ENCODE data around the gene LARP4B.

GRCh38 chr10:828191-828590, 103.3 kb downstream of the LARP4B start:
- TF ChIP-seq CTCF (IDR thresholded peaks at IDR 0.05) (no peak), POLR2A (IDR thresholded peaks at IDR 0.05) (no peak)
